TTC549 (cell line): ENCODE measurements around the gene LTBP3.

Source experiments
- FAIRE-seq: peaks from 2 replicates; lab custom pipeline; 2012; peaks lifted over from hg19 to GRCh38; lab: Jason Lieb, UNC

The LTBP3 gene

GRCh38 chr11:65553301-65554001 lies 4.7 kb downstream of the LTBP3 start:
- no peak for FAIRE-seq

GRCh38 chr11:65552388-65552951 lies 5.7 kb downstream of the LTBP3 start:
- FAIRE-seq: no peak

- FAIRE-seq: no peak
These were observed 6.4 kb downstream of the LTBP3 start for GRCh38 chr11:65551572-65552387.

DNA sequence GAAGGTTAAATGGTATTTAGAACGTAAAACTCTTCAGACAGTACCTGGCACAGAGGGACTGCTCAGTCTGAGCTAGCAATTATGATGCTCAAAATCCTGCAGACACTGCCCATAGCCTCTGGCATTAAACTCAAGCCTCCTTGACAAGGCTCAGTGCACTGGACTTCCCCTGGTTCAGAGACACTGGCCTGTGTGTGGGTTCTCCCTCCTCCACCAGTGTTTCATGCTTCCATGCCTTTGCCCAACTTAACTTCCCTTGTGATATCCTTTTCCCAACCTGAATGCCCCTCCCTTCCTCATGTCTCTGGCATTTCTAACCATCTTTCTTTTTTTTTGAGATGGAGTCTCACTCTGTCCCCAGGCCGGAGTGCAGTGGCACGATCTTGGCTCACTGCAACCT lies 9.1 kb downstream of the LTBP3 start:
- FAIRE-seq: no peak

- FAIRE-seq: no peak
These were observed 9.8 kb downstream of the LTBP3 start for GRCh38 chr11:65548395-65548794.

GRCh38 chr11:65547446-65548125 lies 10.6 kb downstream of the LTBP3 start:
- no peak for FAIRE-seq

GRCh38 chr11:65546217-65546958 lies 11.8 kb downstream of the LTBP3 start:
- no peak for FAIRE-seq

DNA sequence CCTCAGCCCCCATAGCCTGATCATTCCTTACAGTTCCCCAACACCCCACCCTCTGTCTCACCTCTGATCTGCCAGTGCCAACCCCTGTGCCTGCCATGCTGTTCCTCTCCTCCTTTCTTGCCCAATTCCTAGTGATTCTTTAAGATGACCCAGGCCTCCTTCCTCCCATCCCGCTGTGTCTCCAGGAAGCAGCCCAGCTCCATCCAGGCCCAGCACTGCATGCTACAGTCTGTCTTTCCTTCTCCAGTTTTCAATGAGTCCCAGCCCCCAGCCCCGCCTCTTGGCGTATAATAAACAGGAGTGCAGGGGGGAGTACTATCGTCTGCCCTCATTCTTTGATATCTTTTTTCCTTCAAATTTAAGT lies 12.3 kb downstream of the LTBP3 start:
- no peak for FAIRE-seq

DNA sequence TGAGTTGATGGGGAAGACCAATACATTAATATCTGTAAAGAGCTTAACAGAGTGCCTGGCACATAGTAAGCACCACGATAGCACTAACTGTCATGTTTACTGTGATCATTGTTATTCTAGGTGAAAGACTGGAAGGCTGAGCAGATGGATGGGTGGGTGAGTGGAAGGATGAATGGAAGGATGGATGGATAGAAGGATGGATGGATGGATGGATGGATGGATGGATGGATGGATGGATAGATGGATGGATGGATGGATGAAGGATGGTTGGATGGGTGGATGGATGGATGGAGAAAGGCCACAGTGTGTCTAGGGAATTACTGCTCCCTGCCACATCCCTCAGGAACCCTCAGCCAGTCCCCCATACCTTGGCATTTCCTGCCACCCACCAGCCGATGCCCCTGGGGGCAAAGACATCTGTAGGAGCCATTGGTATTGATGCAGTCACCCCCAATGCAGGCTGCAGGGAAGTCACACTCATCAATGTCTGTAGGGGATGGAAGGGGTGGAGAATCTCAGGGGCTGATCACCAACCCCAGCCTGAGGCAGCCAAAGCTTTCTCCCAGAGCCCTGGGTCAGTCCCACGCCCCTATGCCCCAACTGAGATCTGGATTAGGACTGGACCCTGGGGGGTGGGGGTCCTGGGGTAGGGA lies 15.3 kb downstream of the LTBP3 start:
- FAIRE-seq: no peak

DNA sequence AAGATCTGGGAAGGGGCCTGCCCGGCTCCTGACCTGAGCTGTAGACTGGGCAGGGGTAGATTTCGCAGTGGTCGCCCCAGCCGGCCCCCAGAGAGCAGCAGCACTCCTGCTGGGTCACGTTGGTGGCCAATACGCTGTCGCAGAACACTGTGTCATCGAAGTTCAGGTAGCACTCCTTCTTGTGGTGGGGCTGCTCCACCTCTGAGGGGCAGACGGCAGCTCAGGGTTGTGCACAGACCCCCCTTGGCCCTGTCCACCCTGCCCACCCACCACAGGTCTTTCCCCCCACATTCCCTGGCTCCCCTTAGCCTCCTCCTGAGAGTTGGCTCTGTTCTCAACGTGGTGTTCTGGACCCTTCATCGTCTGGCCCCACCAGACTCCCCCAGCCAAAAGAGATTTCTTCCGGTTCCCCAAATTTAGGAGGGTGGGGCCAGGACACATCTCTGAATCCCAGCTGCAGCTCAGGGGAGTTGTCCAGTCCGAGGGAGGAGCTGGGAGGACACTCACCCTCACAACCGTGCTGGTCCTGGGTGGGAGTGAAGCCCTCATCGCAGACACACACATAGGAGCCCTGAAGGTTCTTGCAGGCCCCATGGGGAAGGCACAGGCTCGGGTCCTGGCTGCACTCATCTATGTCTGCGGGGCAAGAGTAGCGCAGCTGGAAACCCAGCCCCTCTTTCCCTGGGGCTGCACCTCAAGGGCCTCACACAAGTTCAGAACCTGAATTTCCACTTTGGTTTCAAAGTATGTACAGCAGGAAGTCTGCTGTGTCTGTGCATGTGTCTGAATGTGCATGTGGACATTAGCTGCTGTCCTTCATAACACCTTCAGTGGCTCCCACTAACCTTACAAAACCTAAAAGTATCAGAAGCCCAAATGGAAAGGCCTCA lies 16.8 kb downstream of the LTBP3 start:
- FAIRE-seq: no peak

DNA sequence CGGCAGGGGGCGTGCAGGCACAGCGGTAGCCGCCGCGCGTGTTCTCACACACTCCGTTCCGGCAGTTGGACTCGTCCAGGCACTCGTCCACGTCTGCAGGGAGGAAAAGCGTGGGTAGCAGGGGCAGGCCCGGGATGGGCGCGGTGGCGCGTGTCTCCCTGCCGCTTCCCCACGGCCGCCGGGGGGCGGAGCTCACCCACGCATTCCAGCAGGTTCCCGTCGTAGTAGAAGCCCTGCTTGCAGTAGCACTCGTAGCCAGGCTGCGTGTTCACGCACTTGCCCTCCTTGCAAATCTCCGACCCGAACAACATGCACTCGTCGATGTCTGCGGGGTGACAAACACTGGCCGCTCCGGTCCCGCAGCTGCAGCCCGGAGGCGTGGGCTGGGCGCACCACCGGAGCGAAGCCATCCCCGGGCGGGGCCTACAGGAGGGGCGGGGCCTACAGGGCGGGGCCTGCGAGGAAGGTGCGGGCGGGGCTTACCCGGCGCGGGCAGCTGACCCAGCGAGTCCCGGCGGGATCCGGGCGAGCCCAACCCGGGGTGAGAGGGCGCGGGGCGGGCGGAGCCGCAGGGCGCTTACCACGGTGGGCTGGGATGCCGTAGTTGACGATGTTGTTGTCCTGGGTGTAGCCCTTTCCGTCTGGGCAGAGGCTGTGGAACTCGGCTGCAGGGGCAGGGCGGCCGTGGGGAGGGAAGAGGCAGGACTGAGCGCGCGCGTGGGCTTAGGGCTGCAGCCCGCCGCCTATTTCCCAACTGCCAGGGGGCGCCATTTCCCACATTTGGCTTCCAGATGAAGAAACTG lies 17.7 kb downstream of the LTBP3 start:
- no peak for FAIRE-seq

DNA sequence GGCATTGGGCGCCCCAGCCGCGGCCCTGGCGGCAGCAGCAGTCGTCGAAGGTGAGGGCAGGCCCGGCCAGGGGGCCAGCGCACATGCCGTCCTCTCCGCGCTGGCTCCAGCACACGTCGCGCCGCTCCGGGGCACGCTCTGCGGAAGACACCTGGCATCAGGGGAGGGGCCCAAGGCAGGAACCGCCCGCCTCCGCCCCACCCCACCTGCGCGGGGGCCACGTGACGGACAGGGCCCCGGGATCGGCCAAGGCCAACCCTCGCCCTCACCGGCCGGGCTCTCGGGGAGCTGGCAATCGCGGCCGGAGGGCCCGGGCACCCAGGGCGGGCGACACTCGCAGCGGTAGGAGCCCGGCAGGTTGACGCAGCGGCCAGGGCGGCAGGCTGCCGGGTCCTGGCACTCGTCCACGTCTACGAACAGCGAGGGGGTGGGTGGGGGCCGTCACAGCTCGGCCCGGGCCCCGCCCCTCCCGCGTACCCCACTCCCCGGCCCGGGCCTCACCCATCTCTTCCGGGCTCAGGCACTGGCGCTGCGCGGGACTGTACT lies 18.3 kb downstream of the LTBP3 start:
- no peak for FAIRE-seq

DNA sequence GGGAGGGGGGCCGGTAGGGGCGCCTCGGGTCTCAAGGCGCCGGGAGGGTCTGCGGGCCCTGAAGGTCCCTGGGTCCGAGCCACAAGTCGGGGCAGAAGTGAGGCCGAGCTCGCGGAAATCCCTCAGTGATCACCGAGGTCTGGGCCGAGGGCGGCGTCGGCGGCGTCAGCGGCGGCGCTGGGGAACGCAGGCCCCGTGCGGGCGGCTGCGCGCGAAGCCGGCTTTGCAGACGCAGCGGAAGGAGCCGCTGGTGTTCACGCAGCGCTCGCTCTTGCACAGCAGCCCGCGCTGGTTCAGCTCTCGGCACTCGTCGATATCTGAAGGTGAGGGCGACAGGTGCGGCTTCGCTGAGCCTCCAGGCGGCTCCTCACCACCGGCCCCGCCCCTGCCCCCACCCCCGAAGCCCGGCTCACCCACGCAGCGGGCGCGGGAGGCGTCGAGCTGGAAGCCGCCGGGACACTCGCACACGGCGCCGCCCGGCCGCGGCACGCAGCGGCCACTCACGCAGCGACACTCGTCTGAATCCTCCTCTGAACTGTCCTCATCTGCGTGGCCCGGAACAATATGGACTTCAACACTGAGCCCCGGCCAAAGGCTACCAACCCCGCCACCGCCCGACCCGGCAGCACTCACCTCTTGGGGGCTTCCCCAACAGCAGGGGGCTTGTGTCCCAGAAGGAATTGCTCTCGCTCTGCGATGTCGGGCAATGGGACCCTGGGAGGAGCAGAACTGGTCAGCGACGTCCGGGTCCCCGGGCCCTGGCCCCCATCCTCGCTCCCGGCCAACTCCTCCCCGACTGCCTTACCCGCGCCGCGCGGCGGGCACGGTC lies 19.0 kb downstream of the LTBP3 start:
- FAIRE-seq: no peak

- no peak for FAIRE-seq
These were observed 19.8 kb downstream of the LTBP3 start for GRCh38 chr11:65538232-65538914.

GRCh38 chr11:65537620-65538231 lies 20.4 kb downstream of the LTBP3 start:
- no peak for FAIRE-seq

DNA sequence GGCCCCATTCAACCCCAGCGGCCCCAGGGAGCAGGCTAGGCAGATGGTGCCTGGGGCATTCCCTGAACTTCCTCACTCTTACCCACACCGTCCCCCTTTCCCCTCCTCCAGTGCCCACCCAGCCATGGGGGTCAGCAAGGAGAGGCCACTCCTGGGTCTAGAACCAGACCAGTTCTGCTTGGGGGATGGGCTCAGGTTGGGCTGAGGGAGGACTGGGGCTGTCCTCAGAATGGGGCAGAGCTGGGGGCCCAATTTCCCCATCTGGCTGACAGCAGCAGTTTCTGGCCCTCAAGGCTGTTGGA lies 20.9 kb downstream of the LTBP3 start:
- FAIRE-seq: no peak

- FAIRE-seq: no peak
These were observed 21.5 kb downstream of the LTBP3 start for GRCh38 chr11:65536412-65537295.
